ENCODE results near the gene ANKDD1B.

GRCh38 chr5:75677607-75678006 is 66.4 kb downstream of the ANKDD1B start:
- TF ChIP-seq CTCF (IDR thresholded peaks at IDR 0.05): no peak
- TF ChIP-seq POLR2A (IDR thresholded peaks at IDR 0.05): no peak
